Activated naive CD4-positive, alpha-beta T cell treated with anti-CD3 and anti-CD28 coated beads for 36 hours (primary cell): ENCODE results near the gene WDR62. TPM values are rescaled to one million over a fixed set of nuclear protein-coding genes. Genes with fewer than 3 reads are reported as not detected.
A peak's percentile ranks its signal among the peaks of the same experiment; 100 is the strongest.

Experiments used
- CTCF ChIA-PET: fragments of 350-600 bp; sonication (Branson Sonifier 250); formaldehyde crosslinking; loops from one replicate; lab custom pipeline; 2021; ENCODE audit warnings: antibody characterized with exemption; lab: Charles Lee
- DNase-seq: peaks from one replicate; pipeline ENCODE4 v3.0.0-alpha.2; 2020
- H3K27ac Mint-ChIP-seq: one replicate; pipeline ENCODE4 v1.8.0; 2021; ENCODE audit warnings: mild to moderate bottlenecking, mixed read lengths
- H3K27me3 Mint-ChIP-seq: one replicate; pipeline ENCODE4 v1.8.0; 2021; ENCODE audit warnings: low read depth, mixed read lengths
- H3K36me3 Mint-ChIP-seq: one replicate; pipeline ENCODE4 v1.8.0; 2021; ENCODE audit warnings: low read depth, mixed read lengths
- H3K4me1 Mint-ChIP-seq: one replicate; pipeline ENCODE4 v1.8.0; 2021; ENCODE audit warnings: low read depth, mixed read lengths
- H3K4me3 Mint-ChIP-seq: one replicate; pipeline ENCODE4 v1.8.0; 2021; ENCODE audit warnings: mild to moderate bottlenecking, moderate library complexity, mixed read lengths
- H3K9me3 Mint-ChIP-seq: one replicate; pipeline ENCODE4 v1.8.0; 2021; ENCODE audit warnings: mixed read lengths
- intact Hi-C: fragments of 100-400 bp; cut with micrococcal nuclease; formaldehyde crosslinking; loops from one replicate; pipeline ENCODE4 v1.15.1; 2023
- total RNA-seq, 2 experiments: library from RNA; stranded (reverse); gene quantifications; one replicate each; pipeline ENCODE4 v1.2.3, GENCODE V29; 2021

The WDR62 gene
- total RNA-seq, 2 experiments from 2014 or later: 23.7 to 25.6 TPM

DNA sequence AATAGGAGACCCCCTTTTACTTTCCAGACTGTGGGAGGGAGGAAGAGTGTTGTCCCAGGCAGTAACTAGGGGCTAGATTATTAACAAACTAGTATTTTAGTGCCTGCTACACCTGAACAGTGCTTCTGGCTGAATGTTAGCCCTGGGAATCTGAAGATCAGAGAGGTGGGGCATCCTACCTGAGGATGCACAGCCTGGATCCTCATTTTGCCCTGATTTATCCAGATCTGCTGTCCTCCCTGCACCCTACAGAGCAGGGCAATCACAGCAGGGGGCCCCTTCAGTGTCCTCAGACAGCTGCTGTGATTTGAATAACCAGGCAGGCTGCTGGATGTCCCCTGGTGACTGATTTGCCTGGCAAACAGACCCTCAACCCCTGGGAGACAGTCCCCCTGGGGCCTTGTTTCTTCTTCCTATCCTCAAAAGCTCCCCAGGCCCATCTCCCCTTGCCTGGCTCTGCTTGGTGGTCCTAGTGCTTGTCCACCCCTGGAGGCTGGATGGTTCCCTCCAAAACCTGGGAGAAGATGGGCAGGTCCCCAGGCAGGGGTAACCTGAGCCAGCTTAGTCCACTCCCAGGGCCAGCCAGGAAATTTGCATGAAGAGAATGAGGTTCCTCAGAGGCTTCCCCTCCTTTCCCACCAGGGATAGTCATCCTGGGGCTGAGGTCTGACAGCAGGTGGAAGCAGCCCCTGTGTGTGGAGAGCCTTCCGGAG lies 55.9 kb downstream of the WDR62 start, which contains the start of gene OVOL3:
OVOL3 (plus strand) TSS at position 657 of the 713 bp plus-strand sequence. CDS start 60 bp downstream, outside the sequence.
- no peak for DNase-seq
- Mint-ChIP-seq H3K9me3 (no peaks in the 10 kb centered on the region), H3K27me3 (no peaks in the 10 kb centered on the region), H3K4me3 (no peak within 1 kb of the TSS), H3K4me1 (peaks cover 16% of the 10 kb centered on the region), H3K27ac (no peak within 1 kb of the TSS), H3K36me3 (peaks cover 23% of the 10 kb centered on the region)
- CTCF ChIA-PET: interaction anchor here (1.2 kb wide), 1 partner anchor 17 kb away, joined by 3 read pairs; no protein-coding TSS in a partner anchor
- intact Hi-C loops: loop anchor here (10.0 kb wide), 2 partner anchors 396 to 664 kb away; partner anchors contain the start of genes KMT2B and ZNF850

DNA sequence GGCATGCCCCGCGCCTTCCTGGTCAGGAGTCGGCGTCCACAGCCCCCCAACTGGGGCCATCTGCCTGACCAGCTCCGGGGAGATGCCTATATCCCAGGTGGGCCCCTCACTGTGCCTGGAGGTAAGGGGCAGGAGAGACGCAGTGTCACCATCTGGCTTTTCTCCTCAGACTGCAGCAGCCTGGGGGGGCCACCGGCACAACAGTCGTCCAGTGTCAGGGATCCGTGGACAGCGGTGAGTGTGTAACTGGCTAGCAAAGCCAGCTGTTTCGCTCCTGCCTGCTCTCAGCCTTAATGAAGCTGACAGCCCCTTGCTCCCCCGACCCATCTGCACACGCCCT lies 56.5 kb downstream of the WDR62 start:
- H3K27ac Mint-ChIP-seq: no peak overlapping the region
- H3K4me1 Mint-ChIP-seq: peaks cover 21% of the 10 kb centered on the region
- H3K36me3 Mint-ChIP-seq: peaks cover 22% of the 10 kb centered on the region
- no peak overlapping the region for H3K4me3 Mint-ChIP-seq
- no peaks in the 10 kb centered on the region for H3K9me3 Mint-ChIP-seq
- H3K27me3 Mint-ChIP-seq: no peaks in the 10 kb centered on the region
- intact Hi-C loops: loop anchor here (10.0 kb wide), 2 partner anchors 396 to 664 kb away; partner anchors contain the start of genes KMT2B and ZNF850
- no peak for DNase-seq
- CTCF ChIA-PET: interaction anchor here (1.2 kb wide), 1 partner anchor 17 kb away, joined by 3 read pairs; no protein-coding TSS in a partner anchor

DNA sequence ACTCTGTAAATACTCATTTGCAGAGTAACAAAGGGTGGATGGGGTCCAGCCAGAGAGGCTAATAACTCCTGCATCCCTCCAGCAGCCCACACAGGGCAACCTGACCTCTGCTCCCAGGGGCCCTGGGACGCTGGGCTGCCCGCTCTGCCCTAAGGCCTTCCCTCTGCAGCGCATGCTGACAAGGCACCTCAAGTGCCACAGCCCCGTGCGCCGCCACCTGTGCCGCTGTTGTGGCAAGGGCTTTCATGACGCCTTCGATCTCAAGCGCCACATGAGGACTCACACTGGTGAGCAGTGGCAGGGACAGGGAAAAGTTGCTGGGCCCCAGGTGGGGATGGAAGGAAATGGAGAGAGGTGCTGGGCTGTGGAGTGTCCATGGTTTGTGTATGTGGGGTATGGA lies 58.0 kb downstream of the WDR62 start:
- Mint-ChIP-seq H3K9me3 (no peaks in the 10 kb centered on the region), H3K4me3 (peak overlapping the region; percentile 99), H3K27me3 (no peaks in the 10 kb centered on the region), H3K27ac (no peak overlapping the region), H3K4me1 (peaks cover 30% of the 10 kb centered on the region), H3K36me3 (peaks cover 22% of the 10 kb centered on the region)
- DNase-seq: no peak
- CTCF ChIA-PET: interaction anchor here (0.6 kb wide), 1 partner anchor 308 kb away, joined by 3 read pairs; no protein-coding TSS in a partner anchor
- intact Hi-C loops: loop anchor here (10.0 kb wide), 2 partner anchors 398 to 662 kb away; partner anchors contain the start of genes KMT2B and ZNF850

DNA sequence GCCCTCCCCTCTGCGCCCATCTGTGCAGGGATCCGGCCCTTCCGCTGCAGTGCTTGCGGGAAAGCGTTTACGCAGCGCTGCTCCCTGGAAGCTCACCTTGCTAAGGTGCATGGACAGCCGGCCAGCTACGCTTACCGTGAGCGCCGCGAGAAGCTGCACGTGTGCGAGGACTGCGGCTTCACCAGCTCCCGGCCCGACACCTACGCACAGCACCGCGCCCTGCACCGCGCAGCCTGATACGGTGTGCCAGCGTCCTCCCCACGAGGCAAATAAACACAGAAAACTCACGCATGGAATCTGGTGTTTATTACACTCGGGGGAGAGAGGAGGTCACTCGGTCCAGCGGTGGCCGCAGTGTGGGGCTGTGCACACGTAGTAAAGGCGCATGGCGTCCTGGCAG lies 58.7 kb downstream of the WDR62 start:
- Mint-ChIP-seq H3K9me3 (no peaks in the 10 kb centered on the region), H3K27me3 (no peaks in the 10 kb centered on the region), H3K27ac (peak overlapping the region; percentile 70), H3K4me3 (peak overlapping the region; percentile 99), H3K36me3 (peaks cover 20% of the 10 kb centered on the region), H3K4me1 (peaks cover 30% of the 10 kb centered on the region)
- no peak for DNase-seq
- intact Hi-C loops: loop anchor here (10.0 kb wide), 2 partner anchors 399 to 661 kb away; partner anchors contain the start of genes KMT2B and ZNF850
- CTCF ChIA-PET: interaction anchor here (0.6 to 1.2 kb wide), 3 partner anchors 14 to 308 kb away, joined by 3 read pairs; no protein-coding TSS in a partner anchor

- Mint-ChIP-seq H3K4me3 (peak overlapping the region; percentile 99), H3K36me3 (peaks cover 20% of the 10 kb centered on the region)
- intact Hi-C loops: loop anchor here (2.0 to 10.0 kb wide), 4 partner anchors 119 to 661 kb away; partner anchors contain the start of genes KMT2B, SDHAF1 and ZNF850
Observed at GRCh38 chr19:36113894-36114720, 59.4 kb downstream of the WDR62 start.

DNA sequence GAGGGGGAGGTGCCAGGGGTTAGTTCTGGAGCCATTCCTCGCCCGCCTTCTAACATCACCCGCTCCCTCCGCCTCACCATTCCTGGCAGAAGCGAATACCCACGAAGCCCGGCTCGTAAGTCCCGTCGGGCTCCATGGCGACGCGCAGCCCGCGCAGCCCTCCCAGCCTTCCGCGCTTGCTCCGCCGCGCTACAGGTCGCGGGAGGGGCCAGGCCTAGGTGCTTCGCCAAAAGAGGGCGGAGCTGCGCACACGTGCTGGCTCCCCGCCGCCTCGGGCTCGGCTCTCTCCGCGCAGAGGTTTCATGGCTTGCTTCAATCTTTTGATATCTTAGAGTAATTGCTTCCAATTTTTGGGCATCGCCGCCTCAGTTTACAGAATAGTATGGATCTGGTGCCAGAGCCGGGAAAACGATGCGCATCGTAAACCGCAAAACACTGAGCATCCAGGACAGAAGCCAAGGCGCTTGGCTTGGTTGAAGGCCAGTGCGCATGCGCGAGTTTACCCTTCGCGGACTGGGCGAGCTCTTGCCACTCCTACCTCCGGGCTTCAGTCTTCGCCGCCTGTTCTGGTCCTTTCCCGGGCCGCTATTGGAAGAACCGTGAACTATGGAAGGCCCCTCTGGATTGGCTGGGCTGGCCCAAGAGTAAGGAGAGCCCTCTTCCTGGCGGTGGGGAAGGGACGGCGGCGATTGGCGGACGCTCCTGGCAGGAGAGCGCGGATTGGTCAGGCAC lies 60.2 kb downstream of the WDR62 start, which contains the start of gene POLR2I:
POLR2I (minus strand) TSS at position 155 of the 732 bp plus-strand sequence; CDS start at position 136, 19 bp downstream.
- CTCF ChIA-PET: interaction anchor here (0.9 kb wide), 1 partner anchor 13 kb away, joined by 5 read pairs; no protein-coding TSS in a partner anchor
- H3K9me3 Mint-ChIP-seq: no peaks in the 10 kb centered on the region
- DNase-seq: peak; percentile 99
- peak within 1 kb of the TSS; percentile 99 for H3K4me3 Mint-ChIP-seq
- peaks cover 30% of the 10 kb centered on the region for H3K4me1 Mint-ChIP-seq
- H3K27me3 Mint-ChIP-seq: no peaks in the 10 kb centered on the region
- peak within 1 kb of the TSS; percentile 91 for H3K27ac Mint-ChIP-seq
- peaks cover 22% of the 10 kb centered on the region for H3K36me3 Mint-ChIP-seq
- intact Hi-C loops: loop anchor here (1.0 to 10.0 kb wide), 11 partner anchors 13 to 660 kb away; partner anchors contain the start of genes ALKBH6, CAPNS1, KMT2B and LIN37

More at GRCh38 chr19:36113894-36114720, 59.4 kb downstream of the WDR62 start:
- Mint-ChIP-seq H3K27ac (peak overlapping the region; percentile 91), H3K9me3 (no peaks in the 10 kb centered on the region), H3K4me1 (peaks cover 30% of the 10 kb centered on the region), H3K27me3 (no peaks in the 10 kb centered on the region)
- DNase-seq: peak; percentile 45
- CTCF ChIA-PET: interaction anchor here (0.6 to 1.2 kb wide), 2 partner anchors 13 to 219 kb away, joined by 3 read pairs; no protein-coding TSS in a partner anchor

DNA sequence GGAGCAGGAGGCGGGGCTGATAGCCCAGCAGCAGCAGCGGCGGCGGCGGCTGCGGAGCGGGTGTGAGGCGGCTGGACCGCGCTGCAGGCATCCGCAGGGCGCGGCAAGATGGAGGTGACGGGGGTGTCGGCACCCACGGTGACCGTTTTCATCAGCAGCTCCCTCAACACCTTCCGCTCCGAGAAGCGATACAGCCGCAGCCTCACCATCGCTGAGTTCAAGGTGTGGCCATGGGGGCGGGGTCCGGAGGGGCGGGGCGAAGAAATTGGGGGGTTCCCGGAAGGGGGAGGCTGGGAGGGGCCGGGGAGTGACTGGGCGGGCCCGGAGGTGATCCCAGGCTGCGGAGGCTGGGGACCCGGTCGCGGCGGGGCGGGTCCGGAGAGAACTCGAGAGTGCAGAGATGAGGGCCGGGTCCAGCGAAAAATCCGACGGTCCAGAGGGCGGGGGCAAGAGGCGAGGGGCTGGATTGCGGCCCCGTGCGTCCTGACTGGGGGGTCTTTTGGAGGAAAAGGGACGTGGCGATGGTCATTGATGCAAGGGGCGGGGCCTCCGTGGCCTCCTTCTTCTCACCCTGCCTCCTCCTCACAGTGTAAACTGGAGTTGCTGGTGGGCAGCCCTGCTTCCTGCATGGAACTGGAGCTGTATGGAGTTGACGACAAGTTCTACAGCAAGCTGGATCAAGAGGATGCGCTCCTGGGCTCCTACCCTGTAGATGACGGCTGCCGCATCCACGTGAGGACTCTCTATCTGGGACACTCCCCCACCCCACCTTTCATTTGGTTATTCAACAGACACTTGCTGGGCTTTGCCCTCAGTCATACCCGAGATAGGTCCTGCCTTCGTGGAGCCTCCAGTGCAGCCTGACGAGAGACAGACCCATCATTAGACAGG lies 61.0 kb downstream of the WDR62 start, which contains the start of gene TBCB:
TBCB (plus strand) TSS at position 16 of the 891 bp plus-strand sequence; CDS start at position 109, 93 bp downstream.
- H3K4me1 Mint-ChIP-seq: peaks cover 33% of the 10 kb centered on the region
- H3K27me3 Mint-ChIP-seq: no peaks in the 10 kb centered on the region
- peak; percentile 91 for DNase-seq
- peak within 1 kb of the TSS; percentile 99 for H3K4me3 Mint-ChIP-seq
- H3K36me3 Mint-ChIP-seq: peaks cover 27% of the 10 kb centered on the region
- H3K9me3 Mint-ChIP-seq: no peaks in the 10 kb centered on the region
- H3K27ac Mint-ChIP-seq: peak within 1 kb of the TSS; percentile 91
- CTCF ChIA-PET: interaction anchor here (0.9 kb wide), 1 partner anchor 12 kb away, joined by 5 read pairs; no protein-coding TSS in a partner anchor
- intact Hi-C loops: loop anchor here (1.0 to 10.0 kb wide), 11 partner anchors 13 to 659 kb away; partner anchors contain the start of genes ALKBH6, CAPNS1, KMT2B and LIN37

DNA sequence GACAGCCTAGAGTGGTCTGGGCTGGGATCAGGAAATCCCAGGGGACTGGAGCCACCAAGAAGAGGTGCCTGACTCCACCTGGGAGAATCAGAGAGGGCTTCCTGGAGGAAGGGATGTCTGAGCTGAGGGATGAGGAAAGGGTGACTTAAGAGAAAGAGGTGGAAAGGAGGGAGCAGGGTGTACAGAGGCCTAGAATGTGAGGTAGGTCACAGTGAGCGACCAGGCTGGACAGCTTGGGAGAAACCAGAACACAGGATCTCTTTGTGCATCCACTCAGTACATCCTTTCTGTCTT lies 61.6 kb downstream of the WDR62 start:
- no peak for DNase-seq
- H3K27ac Mint-ChIP-seq: peak overlapping the region; percentile 87
- H3K36me3 Mint-ChIP-seq: peaks cover 27% of the 10 kb centered on the region
- peaks cover 33% of the 10 kb centered on the region for H3K4me1 Mint-ChIP-seq
- H3K27me3 Mint-ChIP-seq: no peaks in the 10 kb centered on the region
- CTCF ChIA-PET: interaction anchor here (1.2 kb wide), 1 partner anchor 12 kb away, joined by 3 read pairs; no protein-coding TSS in a partner anchor
- intact Hi-C loops: loop anchor here (10.0 kb wide), 2 partner anchors 401 to 659 kb away; partner anchors contain the start of genes KMT2B and ZNF850
- H3K4me3 Mint-ChIP-seq: peak overlapping the region; percentile 99
- H3K9me3 Mint-ChIP-seq: no peaks in the 10 kb centered on the region

- peaks cover 24% of the 10 kb centered on the region for H3K36me3 Mint-ChIP-seq
- H3K4me3 Mint-ChIP-seq: no peak overlapping the region
- no peak overlapping the region for H3K27ac Mint-ChIP-seq
- peaks cover 17% of the 10 kb centered on the region for H3K4me1 Mint-ChIP-seq
- intact Hi-C loops: loop anchor here (10.0 kb wide), 2 partner anchors 484 to 734 kb away; partner anchors contain the start of genes ZNF345 and ZNF382
- no peak for DNase-seq
- CTCF ChIA-PET: no interaction called here
- H3K9me3 Mint-ChIP-seq: no peaks in the 10 kb centered on the region
- no peaks in the 10 kb centered on the region for H3K27me3 Mint-ChIP-seq
Observed at GRCh38 chr19:36120092-36120983, 65.6 kb downstream of the WDR62 start.
